B cell (primary cell): ENCODE data around the gene UNC5C. TPM values are rescaled to one million over a fixed set of nuclear protein-coding genes. Genes with fewer than 3 reads are reported as not detected.

Experiments used
- ATAC-seq: fragments of 200-7000 bp; cut with Tn5 transposase; one replicate; pipeline ENCODE4 v1.10.0; 2021; ENCODE audit warnings: low read depth, mild to moderate bottlenecking, moderate number of reproducible peaks, moderate library complexity
- CTCF ChIA-PET: fragments of 350-600 bp; sonication (Branson Sonifier 250); formaldehyde crosslinking; loops from one replicate; lab custom pipeline; 2021; ENCODE audit warnings: antibody characterized with exemption, inconsistent platforms; lab: Charles Lee
- POLR2A ChIA-PET: fragments of 350-600 bp; sonication (Branson Sonifier 250); formaldehyde crosslinking; loops from one replicate; lab custom pipeline; 2021; ENCODE audit warnings: antibody characterized with exemption; lab: Charles Lee
- DNase-seq: peaks from one replicate; pipeline ENCODE4 v3.0.0; 2013
- H2AFZ ChIP-seq: 2 replicates; pipeline ENCODE4 v1.6.1; 2012; ENCODE audit warnings: mild to moderate bottlenecking, low read depth, low read length; ENCODE audit not compliant: insufficient read depth, poor library complexity, severe bottlenecking
- H3K27ac ChIP-seq, 2 donors: 1 replicate in 1 of 2; 2 replicates in 1 of 2; pipeline ENCODE4 v1.5.1; 2012 to 2013; ENCODE audit warnings: low read length in 2 of 2, mild to moderate bottlenecking in 2 of 2, moderate library complexity in 1 of 2
- H3K27me3 ChIP-seq, 4 experiments: fragments of 200-600 bp in 1 of 4; sonication (generic) in 1 of 4; replicated peaks in 1 of 4; 1 replicate in 2 of 4; 2 replicates in 2 of 4; pipeline versions ENCODE4 v1.6.1 to v1.7.0; 2013 to 2016; ENCODE audit warnings: low read length in 3 of 4, mild to moderate bottlenecking in 2 of 4, mixed read lengths in 1 of 4, moderate library complexity in 1 of 4; ENCODE audit not compliant: insufficient read depth in 4 of 4, control insufficient read depth in 3 of 4; ENCODE audit errors: control extremely low read depth in 1 of 4
- H3K36me3 ChIP-seq, 2 experiments: replicated peaks in 1 of 2; 1 replicate in 1 of 2; 2 replicates in 1 of 2; pipeline versions ENCODE4 v1.6.1 to v1.7.1; 2013; ENCODE audit warnings: low read length in 1 of 2; ENCODE audit not compliant: insufficient read depth in 2 of 2, control insufficient read depth in 1 of 2; ENCODE audit errors: control extremely low read depth in 1 of 2, extremely low read depth in 1 of 2
- H3K4me1 ChIP-seq, 2 donors: fragments of 200-600 bp in 1 of 2; sonication (generic) in 1 of 2; 1 replicate in 1 of 2; 2 replicates in 1 of 2; pipeline versions ENCODE4 v1.5.1 to v1.6.1; 2013 to 2017; ENCODE audit warnings: low read length in 2 of 2; ENCODE audit not compliant: control insufficient read depth in 2 of 2, insufficient read depth in 2 of 2
- H3K4me2 ChIP-seq: replicated peaks from 2 replicates; pipeline ENCODE3; 2012; ENCODE audit warnings: mild to moderate bottlenecking, low read depth, low read length; ENCODE audit not compliant: poor library complexity, severe bottlenecking
- H3K4me3 ChIP-seq, 5 experiments: fragments of 200-600 bp in 1 of 5; sonication (generic) in 1 of 5; 1 replicate in 3 of 5; 2 replicates in 2 of 5; pipeline versions ENCODE4 v1.5.1 to v1.7.0; 2011 to 2016; ENCODE audit warnings: low read length in 4 of 5, mild to moderate bottlenecking in 4 of 5, low read depth in 2 of 5, control low read depth in 1 of 5, moderate library complexity in 1 of 5; ENCODE audit not compliant: insufficient read depth in 1 of 5; ENCODE audit errors: control extremely low read depth in 1 of 5, extremely low read depth in 1 of 5
- H3K79me2 ChIP-seq: fragments of 200-600 bp; sonication (generic); one replicate; pipeline ENCODE4 v1.6.0; 2016; ENCODE audit warnings: low read length; ENCODE audit not compliant: control insufficient read depth, insufficient read depth
- H3K9ac ChIP-seq: fragments of 200-600 bp; sonication (generic); 2 replicates; pipeline ENCODE4 v1.6.1; 2017; ENCODE audit warnings: mild to moderate bottlenecking, low read length, moderate library complexity
- H3K9me3 ChIP-seq, 3 donors: one replicate each; pipeline versions ENCODE4 v1.6.1 to v1.7.1; 2013; ENCODE audit warnings: low read length in 2 of 3; ENCODE audit not compliant: control insufficient read depth in 2 of 3, insufficient read depth in 1 of 3; ENCODE audit errors: control extremely low read depth in 1 of 3
- H4K20me1 ChIP-seq: 2 replicates; pipeline ENCODE4 v1.6.0; 2012; ENCODE audit warnings: mild to moderate bottlenecking, low read length; ENCODE audit not compliant: insufficient read depth, control insufficient read depth, poor library complexity, severe bottlenecking
- H3K27ac Mint-ChIP-seq: one replicate; pipeline ENCODE4 v1.8.0; 2021; ENCODE audit warnings: mixed read lengths
- H3K27me3 Mint-ChIP-seq: one replicate; pipeline ENCODE4 v1.8.0; 2021; ENCODE audit warnings: mixed read lengths
- H3K4me1 Mint-ChIP-seq: one replicate; pipeline ENCODE4 v1.8.0; 2021; ENCODE audit warnings: mixed read lengths
- H3K4me3 Mint-ChIP-seq: one replicate; pipeline ENCODE4 v1.8.0; 2021; ENCODE audit warnings: mixed read lengths
- H3K9me3 Mint-ChIP-seq: one replicate; pipeline ENCODE4 v1.8.0; 2022; ENCODE audit warnings: mixed read lengths; ENCODE audit not compliant: insufficient read depth
- EZH2 ChIP-seq: IDR thresholded peaks from 2 replicates; pipeline ENCODE4 v1.6.1; 2012; ENCODE audit warnings: borderline replicate concordance, low read depth, mild to moderate bottlenecking, moderate library complexity, low read length; ENCODE audit not compliant: insufficient read depth, poor library complexity, severe bottlenecking
- WGBS: methylation state at CpG from one replicate; pipeline ENCODE4 v1.1.5; 2013; ENCODE audit warnings: missing lambda C conversion rate; ENCODE audit not compliant: insufficient coverage; 5-methylcytosine and 5-hydroxymethylcytosine counted together
- intact Hi-C: fragments of 100-400 bp; cut with micrococcal nuclease; formaldehyde crosslinking; loops from one replicate; pipeline ENCODE4 v1.10.0; 2022
- polyA plus RNA-seq: library from polyadenylated mRNA; depleted of rRNA; stranded (reverse); fragments of >200 nt; gene quantifications from 2 replicates; pipeline ENCODE4 v1.2.3, GENCODE V29; 2012
- total RNA-seq, 2 donors: library from RNA; stranded (reverse); fragments of 120-200 nt in 1 of 2; gene quantifications; 1 replicate in 1 of 2; 2 replicates in 1 of 2; pipeline versions ENCODE4 v1.2.3 to v1.2.4, GENCODE V29; 2013 to 2022
- TF ChIP-seq, protein P1 (sequence below): fragments of 200-600 bp; IDR thresholded peaks from one replicate; pipeline ENCODE4 v1.8.0; 2022; ENCODE audit warnings: antibody characterized with exemption, mild to moderate bottlenecking

Gene UNC5C
- total and polyA plus RNA-seq, 2 donors (not counting 1 experiment from before 2014, with no cell fraction given), result not detected

GRCh38 chr4:95264843-95265242 is 283.9 kb downstream of the UNC5C start:
- 100% methylated on average over 1 of the region's 2 CpGs for WGBS

GRCh38 chr4:95263960-95264359 is 284.8 kb downstream of the UNC5C start:
- Mint-ChIP-seq H3K9me3 (no peaks in the 10 kb centered on the region), H3K27ac (no peak overlapping the region), H3K4me3 (no peak overlapping the region), H3K27me3 (no peaks in the 10 kb centered on the region), H3K4me1 (no peaks in the 10 kb centered on the region)
- ATAC-seq (no peak), DNase-seq (no peak)
- Histone ChIP-seq H3K27me3 (no peaks in the 10 kb centered on the region), H3K4me1 (no peaks in the 10 kb centered on the region), H3K4me2 (no peak overlapping the region), H3K4me3 (no peak overlapping the region), H2AFZ (no peak overlapping the region), H3K9me3 (peaks cover 0 to 1% (median 0%) of the 10 kb centered on the region in 3 donors), H3K9ac (no peak overlapping the region), H3K79me2 (no peaks in the 10 kb centered on the region), H3K27ac (no peak overlapping the region), H4K20me1 (no peaks in the 10 kb centered on the region), H3K36me3 (no peaks in the 10 kb centered on the region)
- intact Hi-C loops, result no loop called here
- CTCF ChIA-PET, result no interaction called here
- POLR2A ChIA-PET, result no interaction called here
- no CpG with 5 or more reads among the region's 1 CpG for WGBS
- TF ChIP-seq, protein P1, sequence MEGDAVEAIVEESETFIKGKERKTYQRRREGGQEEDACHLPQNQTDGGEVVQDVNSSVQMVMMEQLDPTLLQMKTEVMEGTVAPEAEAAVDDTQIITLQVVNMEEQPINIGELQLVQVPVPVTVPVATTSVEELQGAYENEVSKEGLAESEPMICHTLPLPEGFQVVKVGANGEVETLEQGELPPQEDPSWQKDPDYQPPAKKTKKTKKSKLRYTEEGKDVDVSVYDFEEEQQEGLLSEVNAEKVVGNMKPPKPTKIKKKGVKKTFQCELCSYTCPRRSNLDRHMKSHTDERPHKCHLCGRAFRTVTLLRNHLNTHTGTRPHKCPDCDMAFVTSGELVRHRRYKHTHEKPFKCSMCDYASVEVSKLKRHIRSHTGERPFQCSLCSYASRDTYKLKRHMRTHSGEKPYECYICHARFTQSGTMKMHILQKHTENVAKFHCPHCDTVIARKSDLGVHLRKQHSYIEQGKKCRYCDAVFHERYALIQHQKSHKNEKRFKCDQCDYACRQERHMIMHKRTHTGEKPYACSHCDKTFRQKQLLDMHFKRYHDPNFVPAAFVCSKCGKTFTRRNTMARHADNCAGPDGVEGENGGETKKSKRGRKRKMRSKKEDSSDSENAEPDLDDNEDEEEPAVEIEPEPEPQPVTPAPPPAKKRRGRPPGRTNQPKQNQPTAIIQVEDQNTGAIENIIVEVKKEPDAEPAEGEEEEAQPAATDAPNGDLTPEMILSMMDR, result no peak
- TF ChIP-seq EZH2, result no peak

More at GRCh38 chr4:95264843-95265242, 283.9 kb downstream of the UNC5C start:
- Mint-ChIP-seq H3K4me3 (no peak overlapping the region), H3K9me3 (no peaks in the 10 kb centered on the region), H3K27ac (no peak overlapping the region), H3K27me3 (no peaks in the 10 kb centered on the region), H3K4me1 (no peaks in the 10 kb centered on the region)
- TF ChIP-seq, protein P1, result no peak
- no peak for TF ChIP-seq EZH2
- POLR2A ChIA-PET, result no interaction called here
- Histone ChIP-seq H3K36me3 (no peaks in the 10 kb centered on the region), H2AFZ (no peak overlapping the region), H3K4me3 (no peak overlapping the region), H3K4me2 (no peak overlapping the region), H3K27me3 (no peaks in the 10 kb centered on the region), H3K79me2 (no peaks in the 10 kb centered on the region), H3K9ac (no peak overlapping the region), H3K27ac (no peak overlapping the region), H3K9me3 (peaks cover 0 to 1% (median 0%) of the 10 kb centered on the region in 3 donors), H3K4me1 (no peaks in the 10 kb centered on the region), H4K20me1 (no peaks in the 10 kb centered on the region)
- no peak for DNase-seq
- intact Hi-C loops, result no loop called here
- ATAC-seq, result no peak
- CTCF ChIA-PET, result no interaction called here
